Measurements from ENCODE around the gene TEX26.

TEX26 gene

GRCh38 chr13:30991184-30991583, 58.7 kb downstream of the TEX26 start:
- Histone ChIP-seq H3K4me1 (ENCODE audit: control insufficient read depth, insufficient read depth, low read length) (no peaks in the 10 kb centered on the region), H3K27ac (ENCODE audit: low read depth, low read length) (no peak overlapping the region), H3K4me3 (ENCODE audit: low read length) (no peak overlapping the region), H3K9ac (ENCODE audit: low read length) (no peak overlapping the region), H3K27me3 (ENCODE audit: control insufficient read depth, insufficient read depth, low read length) (no peaks in the 10 kb centered on the region), H3K36me3 (ENCODE audit: control insufficient read depth, insufficient read depth, low read length) (no peaks in the 10 kb centered on the region)

DNA sequence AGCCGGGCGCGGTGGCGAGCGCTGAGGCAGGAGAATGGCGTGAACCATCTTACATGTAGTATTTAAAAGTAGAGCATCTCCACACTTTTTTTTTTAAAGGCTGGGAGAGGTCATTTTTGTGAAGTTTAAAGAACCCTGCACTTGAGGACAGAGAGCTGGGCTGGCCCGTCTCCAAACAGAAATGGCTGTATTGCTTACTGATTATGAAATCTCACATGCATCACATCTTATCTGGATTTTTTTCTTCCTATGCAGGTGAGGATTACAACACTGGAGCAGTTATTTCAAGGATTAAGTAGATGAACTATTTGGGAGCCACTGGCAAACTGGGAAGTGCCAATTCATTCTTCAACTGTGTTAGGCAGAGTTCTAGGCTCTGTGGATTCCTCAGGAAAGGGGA, 59.5 kb downstream of the TEX26 start:
- Histone ChIP-seq H3K4me3 (ENCODE audit: low read length) (no peak overlapping the region), H3K4me1 (ENCODE audit: control insufficient read depth, insufficient read depth, low read length) (no peaks in the 10 kb centered on the region), H3K9ac (ENCODE audit: low read length) (no peak overlapping the region), H3K27ac (ENCODE audit: low read depth, low read length) (no peak overlapping the region), H3K27me3 (ENCODE audit: control insufficient read depth, insufficient read depth, low read length) (no peaks in the 10 kb centered on the region), H3K36me3 (ENCODE audit: control insufficient read depth, insufficient read depth, low read length) (no peaks in the 10 kb centered on the region)

DNA sequence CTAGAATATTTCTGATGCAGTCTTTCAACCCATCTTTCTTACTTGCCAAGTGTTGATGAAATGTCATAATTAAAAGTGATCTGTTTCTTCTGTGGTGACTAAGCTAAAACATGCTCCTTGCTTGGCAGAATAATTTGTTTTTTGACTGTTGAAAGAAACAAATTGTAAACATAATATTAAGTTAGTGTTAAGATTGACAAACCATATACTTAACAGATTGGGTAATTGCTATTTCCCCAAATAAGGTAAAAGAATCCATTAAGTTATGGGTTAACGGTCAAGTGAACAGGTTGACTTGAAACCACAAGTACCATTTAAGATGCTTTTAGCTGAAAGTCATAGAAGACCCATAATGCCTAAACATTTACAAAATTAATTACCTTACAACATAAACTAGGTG, 62.9 kb downstream of the TEX26 start:
- Histone ChIP-seq H3K27me3 (ENCODE audit: control insufficient read depth, insufficient read depth, low read length) (no peaks in the 10 kb centered on the region), H3K4me1 (ENCODE audit: control insufficient read depth, insufficient read depth, low read length) (peaks cover 2% of the 10 kb centered on the region), H3K4me3 (ENCODE audit: low read length) (no peak overlapping the region), H3K27ac (ENCODE audit: low read depth, low read length) (no peak overlapping the region), H3K36me3 (ENCODE audit: control insufficient read depth, insufficient read depth, low read length) (no peaks in the 10 kb centered on the region), H3K9ac (ENCODE audit: low read length) (no peak overlapping the region)

GRCh38 chr13:30997697-30998096, 65.2 kb downstream of the TEX26 start:
- Histone ChIP-seq H3K4me3 (ENCODE audit: low read length) (no peak overlapping the region), H3K27ac (ENCODE audit: low read depth, low read length) (no peak overlapping the region), H3K36me3 (ENCODE audit: control insufficient read depth, insufficient read depth, low read length) (no peaks in the 10 kb centered on the region), H3K9ac (ENCODE audit: low read length) (no peak overlapping the region), H3K4me1 (ENCODE audit: control insufficient read depth, insufficient read depth, low read length) (peaks cover 2% of the 10 kb centered on the region), H3K27me3 (ENCODE audit: control insufficient read depth, insufficient read depth, low read length) (no peaks in the 10 kb centered on the region)

- Histone ChIP-seq H3K27ac (ENCODE audit: low read depth, low read length) (no peak overlapping the region), H3K4me1 (ENCODE audit: control insufficient read depth, insufficient read depth, low read length) (peaks cover 2% of the 10 kb centered on the region), H3K36me3 (ENCODE audit: control insufficient read depth, insufficient read depth, low read length) (no peaks in the 10 kb centered on the region), H3K9ac (ENCODE audit: low read length) (no peak overlapping the region), H3K4me3 (ENCODE audit: low read length) (no peak overlapping the region), H3K27me3 (ENCODE audit: control insufficient read depth, insufficient read depth, low read length) (no peaks in the 10 kb centered on the region)
Observed at GRCh38 chr13:30998136-30999088, 66.0 kb downstream of the TEX26 start.

DNA sequence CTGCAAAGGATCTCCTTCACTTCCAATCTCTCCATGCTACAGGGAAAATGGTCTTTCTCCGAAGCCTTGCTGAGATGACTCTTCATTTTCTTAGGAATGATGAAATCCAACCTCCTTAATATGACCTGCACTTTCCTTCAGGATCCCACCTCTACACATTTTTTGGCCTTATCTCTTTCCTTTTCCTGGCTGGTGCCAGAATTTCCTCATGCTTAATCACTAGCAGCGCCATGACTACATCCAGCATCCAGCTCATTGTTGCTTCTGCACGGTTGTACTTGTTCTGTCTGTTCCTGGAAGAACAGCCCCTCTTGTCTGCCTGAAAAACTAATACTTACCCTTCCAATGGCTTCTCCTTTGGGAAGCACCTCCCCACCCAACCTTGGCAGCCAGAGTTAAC, 68.4 kb downstream of the TEX26 start:
- Histone ChIP-seq H3K4me3 (ENCODE audit: low read length) (no peak overlapping the region), H3K9ac (ENCODE audit: low read length) (no peak overlapping the region), H3K36me3 (ENCODE audit: control insufficient read depth, insufficient read depth, low read length) (no peaks in the 10 kb centered on the region), H3K4me1 (ENCODE audit: control insufficient read depth, insufficient read depth, low read length) (peaks cover 2% of the 10 kb centered on the region), H3K27me3 (ENCODE audit: control insufficient read depth, insufficient read depth, low read length) (no peaks in the 10 kb centered on the region), H3K27ac (ENCODE audit: low read depth, low read length) (no peak overlapping the region)

- no peaks in the 10 kb centered on the region for H3K27me3 ChIP-seq (ENCODE audit: control insufficient read depth, insufficient read depth, low read length)
- H3K4me3 ChIP-seq (ENCODE audit: low read length), result no peak overlapping the region
- peaks cover 2% of the 10 kb centered on the region for H3K4me1 ChIP-seq (ENCODE audit: control insufficient read depth, insufficient read depth, low read length)
- H3K27ac ChIP-seq (ENCODE audit: low read depth, low read length), result no peak overlapping the region
- H3K36me3 ChIP-seq (ENCODE audit: control insufficient read depth, insufficient read depth, low read length), result no peaks in the 10 kb centered on the region
- no peak overlapping the region for H3K9ac ChIP-seq (ENCODE audit: low read length)
Observed at GRCh38 chr13:31001647-31002046, 69.2 kb downstream of the TEX26 start.

DNA sequence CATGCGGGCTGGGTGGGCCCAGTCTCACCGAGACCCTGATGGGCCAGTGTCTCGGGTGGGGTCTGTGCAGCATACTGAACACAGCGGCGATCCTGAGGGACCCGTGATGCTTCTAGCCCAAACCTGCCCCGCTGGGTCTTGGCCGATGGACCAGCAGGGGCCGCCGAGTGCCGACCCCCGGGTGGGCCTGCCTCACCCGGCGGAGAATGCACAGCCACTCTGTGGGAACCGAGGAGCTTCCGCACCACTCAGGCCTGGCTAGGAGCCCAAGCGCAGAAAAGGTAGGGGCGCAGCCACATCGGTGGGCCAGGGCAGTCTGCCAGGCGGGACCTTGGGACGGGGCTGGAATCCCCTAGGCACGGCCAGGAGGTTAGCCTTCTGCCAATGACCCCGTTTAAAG, 72.6 kb downstream of the TEX26 start:
- Histone ChIP-seq H3K9ac (ENCODE audit: low read length) (no peak overlapping the region), H3K4me3 (ENCODE audit: low read length) (no peak overlapping the region), H3K27ac (ENCODE audit: low read depth, low read length) (no peak overlapping the region), H3K27me3 (ENCODE audit: control insufficient read depth, insufficient read depth, low read length) (no peaks in the 10 kb centered on the region), H3K4me1 (ENCODE audit: control insufficient read depth, insufficient read depth, low read length) (no peaks in the 10 kb centered on the region), H3K36me3 (ENCODE audit: control insufficient read depth, insufficient read depth, low read length) (no peaks in the 10 kb centered on the region)

DNA sequence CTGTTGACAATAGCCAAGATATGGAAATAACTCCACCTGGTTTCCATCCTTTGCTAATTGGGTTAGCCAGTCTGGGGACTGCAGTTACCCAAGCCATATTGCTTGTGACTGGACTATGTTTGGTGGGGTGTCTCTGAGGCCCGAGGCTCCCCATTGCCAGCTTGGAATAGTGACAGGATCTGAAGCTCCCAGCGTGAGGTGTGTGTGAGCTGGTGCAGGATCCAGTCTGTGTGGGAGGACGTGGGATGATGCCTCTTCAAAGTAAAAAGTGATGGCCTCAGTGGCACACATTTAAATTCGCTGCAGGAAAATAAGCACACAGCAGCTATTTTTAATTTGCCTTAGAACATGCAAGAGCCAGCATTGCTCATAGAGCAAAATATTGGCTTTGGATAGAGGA, 75.0 kb downstream of the TEX26 start:
- H3K27me3 ChIP-seq (ENCODE audit: control insufficient read depth, insufficient read depth, low read length), result no peaks in the 10 kb centered on the region
- no peak overlapping the region for H3K4me3 ChIP-seq (ENCODE audit: low read length)
- H3K4me1 ChIP-seq (ENCODE audit: control insufficient read depth, insufficient read depth, low read length), result no peaks in the 10 kb centered on the region
- no peak overlapping the region for H3K9ac ChIP-seq (ENCODE audit: low read length)
- no peaks in the 10 kb centered on the region for H3K36me3 ChIP-seq (ENCODE audit: control insufficient read depth, insufficient read depth, low read length)
- H3K27ac ChIP-seq (ENCODE audit: low read depth, low read length), result no peak overlapping the region

- no peaks in the 10 kb centered on the region for H3K36me3 ChIP-seq (ENCODE audit: control insufficient read depth, insufficient read depth, low read length)
- no peak overlapping the region for H3K27ac ChIP-seq (ENCODE audit: low read depth, low read length)
- no peaks in the 10 kb centered on the region for H3K27me3 ChIP-seq (ENCODE audit: control insufficient read depth, insufficient read depth, low read length)
- H3K4me1 ChIP-seq (ENCODE audit: control insufficient read depth, insufficient read depth, low read length), result no peaks in the 10 kb centered on the region
- H3K4me3 ChIP-seq (ENCODE audit: low read length), result no peak overlapping the region
- H3K9ac ChIP-seq (ENCODE audit: low read length), result no peak overlapping the region
Observed at GRCh38 chr13:31008400-31009115, 76.1 kb downstream of the TEX26 start.

GRCh38 chr13:31009166-31009565, 76.7 kb downstream of the TEX26 start:
- H3K4me3 ChIP-seq (ENCODE audit: low read length), result no peak overlapping the region
- H3K4me1 ChIP-seq (ENCODE audit: control insufficient read depth, insufficient read depth, low read length), result no peaks in the 10 kb centered on the region
- no peaks in the 10 kb centered on the region for H3K27me3 ChIP-seq (ENCODE audit: control insufficient read depth, insufficient read depth, low read length)
- H3K9ac ChIP-seq (ENCODE audit: low read length), result no peak overlapping the region
- H3K27ac ChIP-seq (ENCODE audit: low read depth, low read length), result no peak overlapping the region
- no peaks in the 10 kb centered on the region for H3K36me3 ChIP-seq (ENCODE audit: control insufficient read depth, insufficient read depth, low read length)

DNA sequence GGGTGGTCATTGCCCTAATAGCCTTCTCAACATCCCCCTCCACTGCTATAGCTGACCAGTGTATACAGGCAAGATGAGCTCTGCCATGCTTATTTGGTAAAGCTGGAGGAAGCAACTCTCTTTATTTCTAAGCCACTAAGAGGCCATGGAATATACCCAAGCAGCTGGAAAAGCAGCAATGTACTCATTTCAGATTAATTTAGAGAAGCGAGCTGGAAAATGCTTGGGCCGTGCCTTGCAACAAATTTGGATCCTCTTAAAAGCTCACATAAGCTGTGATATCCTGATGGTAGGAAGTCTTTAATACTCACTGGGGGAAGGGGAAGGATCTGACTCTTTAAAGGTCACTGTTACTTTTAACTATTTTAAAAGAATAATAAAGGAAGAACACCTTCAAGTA, 77.8 kb downstream of the TEX26 start:
- Histone ChIP-seq H3K4me1 (ENCODE audit: control insufficient read depth, insufficient read depth, low read length) (no peaks in the 10 kb centered on the region), H3K9ac (ENCODE audit: low read length) (no peak overlapping the region), H3K36me3 (ENCODE audit: control insufficient read depth, insufficient read depth, low read length) (no peaks in the 10 kb centered on the region), H3K27me3 (ENCODE audit: control insufficient read depth, insufficient read depth, low read length) (no peaks in the 10 kb centered on the region), H3K4me3 (ENCODE audit: low read length) (no peak overlapping the region), H3K27ac (ENCODE audit: low read depth, low read length) (no peak overlapping the region)
